MM.1S (cell line): ENCODE data around the gene PLVAP.

Source experiments
- DNase-seq: peaks from one replicate; pipeline ENCODE4 v3.0.0-alpha.2; 2015
- H2AFZ ChIP-seq: fragments of 300-600 bp; sonication (generic); 2 replicates; pipeline ENCODE4 v1.6.0; 2016; ENCODE audit warnings: antibody characterized with exemption, low read length
- H3F3A ChIP-seq: fragments of 300-600 bp; sonication (generic); 2 replicates; pipeline ENCODE4 v1.6.1; 2016; ENCODE audit warnings: mild to moderate bottlenecking, antibody characterized with exemption, low read length, moderate library complexity, mixed read lengths; ENCODE audit not compliant: insufficient read depth
- H3K27ac ChIP-seq: fragments of 300-600 bp; sonication (generic); 2 replicates; pipeline ENCODE4 v1.5.1; 2016; ENCODE audit warnings: mild to moderate bottlenecking, low read length
- H3K27me3 ChIP-seq: fragments of 300-600 bp; sonication (generic); replicated peaks from 2 replicates; pipeline ENCODE4 v1.6.0; 2016; ENCODE audit warnings: low read length; ENCODE audit not compliant: insufficient read depth
- H3K36me3 ChIP-seq: fragments of 300-600 bp; sonication (generic); replicated peaks from 2 replicates; pipeline ENCODE4 v1.6.1; 2016; ENCODE audit warnings: mild to moderate bottlenecking, low read length, mixed read lengths; ENCODE audit not compliant: insufficient read depth
- H3K4me1 ChIP-seq: fragments of 300-600 bp; sonication (generic); 2 replicates; pipeline ENCODE4 v1.6.1; 2016; ENCODE audit warnings: low read length, mixed read lengths
- H3K4me2 ChIP-seq: fragments of 300-600 bp; sonication (generic); 2 replicates; pipeline ENCODE4 v1.6.0; 2016; ENCODE audit warnings: low read depth, low read length
- H3K4me3 ChIP-seq: fragments of 300-600 bp; sonication (generic); 2 replicates; pipeline ENCODE4 v1.5.1; 2016; ENCODE audit warnings: low read length, mixed read lengths
- H3K79me2 ChIP-seq: fragments of 300-600 bp; sonication (generic); 2 replicates; pipeline ENCODE4 v1.6.1; 2016; ENCODE audit warnings: mixed run types, low read length, mixed read lengths
- H3K9ac ChIP-seq: fragments of 300-600 bp; sonication (generic); 2 replicates; pipeline ENCODE4 v1.6.1; 2016; ENCODE audit warnings: low read length, mixed read lengths
- H3K9me2 ChIP-seq: fragments of 300-600 bp; sonication (generic); replicated peaks from 2 replicates; pipeline ENCODE4 v1.6.1; 2016; ENCODE audit warnings: mild to moderate bottlenecking, low read length, mixed read lengths; ENCODE audit not compliant: insufficient read depth
- H3K9me3 ChIP-seq: fragments of 300-600 bp; sonication (generic); replicated peaks from 2 replicates; pipeline ENCODE4 v1.6.1; 2016; ENCODE audit warnings: mild to moderate bottlenecking, low read length, mixed read lengths; ENCODE audit not compliant: insufficient read depth
- H4K20me1 ChIP-seq: fragments of 300-600 bp; sonication (generic); 2 replicates; pipeline ENCODE4 v1.6.1; 2016; ENCODE audit warnings: mild to moderate bottlenecking, low read length, moderate library complexity, mixed read lengths; ENCODE audit not compliant: insufficient read depth
- CTCF ChIP-seq: fragments of 300-600 bp; sonication (generic); IDR thresholded peaks from 2 replicates; pipeline ENCODE4 v1.5.1; 2016; ENCODE audit warnings: antibody characterized with exemption, low read length, mixed read lengths
- EZH2 ChIP-seq: fragments of 300-600 bp; sonication (generic); optimal IDR thresholded peaks from 2 replicates; pipeline ENCODE3; 2017; ENCODE audit warnings: low read depth, mild to moderate bottlenecking, antibody characterized with exemption, low read length, mixed read lengths
- EZH2phosphoT487 ChIP-seq: fragments of 300-600 bp; sonication (generic); IDR thresholded peaks from 2 replicates; pipeline ENCODE4 v1.6.1; 2018; ENCODE audit warnings: antibody characterized with exemption, low read length

PLVAP gene

GRCh38 chr19:17406046-17406886 lies 29.1 kb upstream of the PLVAP start:
- H3K27me3 ChIP-seq: no peaks in the 10 kb centered on the region
- peaks cover 21% of the 10 kb centered on the region for H3F3A ChIP-seq
- TF ChIP-seq EZH2phosphoT487 (no peak), CTCF (no peak), EZH2 (no peak)
- H3K79me2 ChIP-seq: peaks cover 55% of the 10 kb centered on the region
- H3K27ac ChIP-seq: peak overlapping the region; percentile 92
- H3K4me3 ChIP-seq: peak overlapping the region; percentile 81
- H3K9me3 ChIP-seq: no peaks in the 10 kb centered on the region
- peak overlapping the region; percentile 70 for H3K9ac ChIP-seq
- peak overlapping the region; percentile 38 for H2AFZ ChIP-seq
- no peaks in the 10 kb centered on the region for H3K4me1 ChIP-seq
- H3K36me3 ChIP-seq: peaks cover 3% of the 10 kb centered on the region; the same call in 1 of the 2 replicates
- H4K20me1 ChIP-seq: no peaks in the 10 kb centered on the region
- DNase-seq: peak; percentile 55
- H3K9me2 ChIP-seq: no peaks in the 10 kb centered on the region
- peak overlapping the region; percentile 98 for H3K4me2 ChIP-seq

GRCh38 chr19:17405250-17406045 lies 28.3 kb upstream of the PLVAP start, which contains the start of gene BST2:
Gene BST2, minus strand, starts transcription at chr19:17405630. Its CDS starts 55 bp downstream, at chr19:17405575.
- H3K27ac ChIP-seq: peak within 1 kb of the TSS; percentile 92

More at GRCh38 chr19:17405250-17406045, 28.3 kb upstream of the PLVAP start, which contains the start of gene BST2:
- Histone ChIP-seq H3K9me2 (no peaks in the 10 kb centered on the region), H4K20me1 (no peaks in the 10 kb centered on the region), H3F3A (peaks cover 21% of the 10 kb centered on the region), H3K4me1 (no peaks in the 10 kb centered on the region), H3K4me3 (peak within 1 kb of the TSS; percentile 81), H3K27me3 (no peaks in the 10 kb centered on the region), H3K9ac (peak within 1 kb of the TSS; percentile 76), H3K4me2 (peak within 1 kb of the TSS; percentile 98), H2AFZ (peak within 1 kb of the TSS; percentile 61), H3K9me3 (no peaks in the 10 kb centered on the region), H3K79me2 (peaks cover 53% of the 10 kb centered on the region), H3K36me3 (peaks cover 3% of the 10 kb centered on the region; the same call in 1 of the 2 replicates)
- peak; percentile 95 for DNase-seq
- no peak for TF ChIP-seq CTCF
- TF ChIP-seq EZH2phosphoT487: no peak
- no peak for TF ChIP-seq EZH2
